GM12873 (cell line): ENCODE data around the gene MBOAT2.

ENCODE experiments used
- TF ChIP-seq, protein P1 (sequence below): IDR thresholded peaks from 2 replicates; pipeline ENCODE4 v1.5.1; 2012; ENCODE audit warnings: low read depth, mild to moderate bottlenecking, moderate library complexity, low read length, control low read depth; ENCODE audit not compliant: insufficient read depth; ENCODE audit errors: missing control alignments

Gene MBOAT2

DNA sequence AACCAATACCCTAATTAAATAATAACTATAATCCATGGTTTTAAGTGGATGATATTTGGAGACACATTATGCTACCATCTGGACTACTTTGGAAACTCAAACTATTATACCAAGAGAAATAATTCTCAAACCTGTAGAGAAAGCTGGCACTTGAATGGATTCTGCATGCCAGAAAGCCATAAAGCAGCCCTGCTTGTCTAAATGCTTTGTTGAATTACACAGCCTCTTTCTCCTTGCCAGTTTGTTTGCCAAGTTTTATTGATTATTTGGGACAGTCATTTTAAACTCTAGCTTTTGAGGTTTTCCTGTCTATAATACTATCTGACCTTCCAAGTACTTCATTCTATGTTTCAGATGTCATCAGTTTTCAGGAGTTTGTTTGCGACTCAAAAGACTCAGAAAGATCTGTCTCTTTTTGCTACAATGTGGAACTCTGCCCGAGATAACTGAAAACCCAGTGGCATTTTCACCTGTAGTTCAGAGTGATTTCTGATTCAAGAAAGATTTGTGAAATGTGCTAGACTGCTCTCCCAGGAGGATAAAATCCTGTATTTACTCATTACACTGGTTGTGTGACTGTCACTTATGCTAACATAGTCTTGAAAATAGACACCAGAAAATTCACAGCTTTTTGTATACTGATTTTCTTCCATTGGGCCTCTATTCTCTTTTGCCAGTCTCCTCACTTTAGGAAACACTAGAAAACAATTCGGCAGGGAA lies 29.2 kb upstream of the MBOAT2 start:
- TF ChIP-seq, protein P1, sequence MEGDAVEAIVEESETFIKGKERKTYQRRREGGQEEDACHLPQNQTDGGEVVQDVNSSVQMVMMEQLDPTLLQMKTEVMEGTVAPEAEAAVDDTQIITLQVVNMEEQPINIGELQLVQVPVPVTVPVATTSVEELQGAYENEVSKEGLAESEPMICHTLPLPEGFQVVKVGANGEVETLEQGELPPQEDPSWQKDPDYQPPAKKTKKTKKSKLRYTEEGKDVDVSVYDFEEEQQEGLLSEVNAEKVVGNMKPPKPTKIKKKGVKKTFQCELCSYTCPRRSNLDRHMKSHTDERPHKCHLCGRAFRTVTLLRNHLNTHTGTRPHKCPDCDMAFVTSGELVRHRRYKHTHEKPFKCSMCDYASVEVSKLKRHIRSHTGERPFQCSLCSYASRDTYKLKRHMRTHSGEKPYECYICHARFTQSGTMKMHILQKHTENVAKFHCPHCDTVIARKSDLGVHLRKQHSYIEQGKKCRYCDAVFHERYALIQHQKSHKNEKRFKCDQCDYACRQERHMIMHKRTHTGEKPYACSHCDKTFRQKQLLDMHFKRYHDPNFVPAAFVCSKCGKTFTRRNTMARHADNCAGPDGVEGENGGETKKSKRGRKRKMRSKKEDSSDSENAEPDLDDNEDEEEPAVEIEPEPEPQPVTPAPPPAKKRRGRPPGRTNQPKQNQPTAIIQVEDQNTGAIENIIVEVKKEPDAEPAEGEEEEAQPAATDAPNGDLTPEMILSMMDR = no peak

DNA sequence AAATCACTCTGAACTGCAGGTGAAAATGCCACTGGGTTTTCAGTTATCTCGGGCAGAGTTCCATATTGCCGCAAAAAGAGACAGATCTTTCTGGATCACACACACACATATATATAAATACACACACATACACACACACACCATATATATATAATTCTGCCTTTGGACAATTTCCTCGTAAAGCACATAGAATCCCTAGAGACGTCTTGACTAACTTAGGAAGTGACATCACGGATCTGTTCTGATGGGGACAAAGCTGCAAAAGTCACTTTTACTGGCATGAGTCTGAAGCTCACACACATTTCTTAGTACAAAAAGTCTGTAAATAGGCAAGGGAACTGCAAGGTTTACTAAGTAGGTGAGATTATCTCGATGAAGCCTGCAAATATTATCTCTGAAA lies 28.6 kb upstream of the MBOAT2 start:
- TF ChIP-seq, protein P1 = no peak

DNA sequence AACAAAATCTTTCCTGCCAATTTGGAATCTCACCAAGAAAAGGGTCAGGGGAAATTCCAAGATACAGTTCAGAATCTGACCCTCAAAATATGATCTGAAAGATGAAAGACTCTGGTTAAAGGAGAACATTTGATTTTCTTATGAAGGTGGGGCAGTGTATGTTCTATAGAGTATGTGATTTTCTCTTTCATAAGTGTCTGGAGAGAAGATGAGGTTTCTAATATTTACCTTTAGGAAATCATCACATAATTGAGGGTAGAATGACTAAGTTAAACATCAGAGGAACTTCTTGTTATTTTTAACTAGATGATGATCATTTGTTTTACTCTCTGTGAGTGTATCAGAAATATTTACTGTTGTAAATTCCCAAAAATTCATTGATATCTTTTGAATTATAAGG lies 27.8 kb upstream of the MBOAT2 start:
- TF ChIP-seq, protein P1 = no peak

DNA sequence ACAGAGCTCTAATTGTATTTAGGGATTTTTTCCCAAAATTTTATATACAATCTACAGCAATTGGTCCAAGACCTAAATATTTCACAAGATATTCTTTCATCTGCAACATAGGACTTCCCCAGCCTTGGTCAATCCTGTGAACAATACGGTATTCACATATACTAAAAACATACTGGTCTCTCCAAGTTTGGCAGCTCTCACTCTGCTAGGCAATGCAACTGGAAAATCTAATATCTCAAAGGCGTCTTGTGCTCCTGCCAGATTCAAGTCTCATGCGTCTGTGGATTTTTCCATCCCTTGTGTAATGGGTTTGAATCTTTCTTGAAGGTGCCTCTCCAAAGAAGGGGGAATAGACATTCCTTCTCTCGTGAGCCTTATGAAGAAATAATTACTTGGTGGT lies 27.4 kb upstream of the MBOAT2 start:
- TF ChIP-seq, protein P1 = no peak

DNA sequence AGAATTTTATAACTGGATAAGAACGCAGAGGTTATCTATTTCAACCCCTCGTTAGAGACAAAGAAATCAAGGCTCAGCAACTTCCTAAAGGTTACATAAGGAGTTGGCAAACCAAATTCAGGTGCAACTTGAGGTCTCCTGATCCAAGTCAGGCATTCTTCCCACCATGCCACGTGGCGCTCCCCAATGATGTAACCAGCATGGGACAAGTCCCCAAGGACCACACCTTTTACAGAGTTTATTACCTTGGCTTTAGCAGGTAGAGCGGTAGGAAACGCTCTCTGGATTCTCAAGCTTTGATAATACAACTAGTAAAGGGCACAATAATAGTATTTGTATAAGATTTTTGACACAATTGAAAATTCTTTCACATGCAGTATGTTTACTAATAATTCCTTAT lies 26.7 kb upstream of the MBOAT2 start:
- TF ChIP-seq, protein P1 = no peak

DNA sequence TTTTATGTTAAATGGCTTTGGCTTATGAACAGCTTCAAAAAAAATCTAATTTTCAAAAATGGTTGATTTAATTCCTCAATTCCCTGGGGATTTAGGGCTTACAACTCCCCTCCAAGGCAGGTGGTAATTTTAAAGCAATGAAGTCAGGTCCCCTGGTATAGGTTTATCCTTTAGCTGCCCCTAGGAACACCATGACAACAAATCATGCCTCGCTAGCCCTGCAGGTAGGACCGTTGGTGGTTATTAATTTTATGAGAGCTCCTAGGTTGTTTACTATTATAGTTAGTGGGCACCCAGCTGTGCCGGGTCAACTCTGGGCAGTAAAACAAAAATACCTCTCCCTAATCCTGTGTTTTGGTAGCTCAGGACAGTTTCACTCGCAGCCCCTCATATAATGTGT lies 26.2 kb upstream of the MBOAT2 start:
- TF ChIP-seq, protein P1 = no peak

DNA sequence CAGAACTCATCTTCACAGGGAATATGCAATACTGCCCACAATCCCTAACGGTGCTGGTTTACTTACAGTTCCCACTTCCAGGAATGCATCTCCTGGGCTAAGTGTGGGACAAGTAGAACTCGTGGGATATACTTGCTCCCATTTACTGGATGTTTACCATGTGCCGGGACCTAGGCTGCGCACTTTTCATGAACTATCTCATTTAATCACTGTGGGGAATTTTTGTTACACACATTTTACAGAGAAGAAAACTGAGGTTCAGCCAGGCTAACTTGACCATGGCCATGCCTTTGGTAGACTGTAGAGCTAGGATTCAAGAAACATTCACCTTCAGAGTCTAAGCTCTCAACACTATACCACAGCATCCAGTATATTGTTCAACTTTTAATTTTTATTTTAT lies 24.4 kb upstream of the MBOAT2 start:
- TF ChIP-seq, protein P1 = no peak
